ENCODE data around the gene MYLK. TPM values are rescaled to one million over a fixed set of nuclear protein-coding genes. Genes with fewer than 3 reads are reported as not detected.
A peak's percentile ranks its signal among the peaks of the same experiment; 100 is the strongest.

Gene MYLK
- total RNA-seq, 1 experiment from 2014 or later, result 23.0 TPM

DNA sequence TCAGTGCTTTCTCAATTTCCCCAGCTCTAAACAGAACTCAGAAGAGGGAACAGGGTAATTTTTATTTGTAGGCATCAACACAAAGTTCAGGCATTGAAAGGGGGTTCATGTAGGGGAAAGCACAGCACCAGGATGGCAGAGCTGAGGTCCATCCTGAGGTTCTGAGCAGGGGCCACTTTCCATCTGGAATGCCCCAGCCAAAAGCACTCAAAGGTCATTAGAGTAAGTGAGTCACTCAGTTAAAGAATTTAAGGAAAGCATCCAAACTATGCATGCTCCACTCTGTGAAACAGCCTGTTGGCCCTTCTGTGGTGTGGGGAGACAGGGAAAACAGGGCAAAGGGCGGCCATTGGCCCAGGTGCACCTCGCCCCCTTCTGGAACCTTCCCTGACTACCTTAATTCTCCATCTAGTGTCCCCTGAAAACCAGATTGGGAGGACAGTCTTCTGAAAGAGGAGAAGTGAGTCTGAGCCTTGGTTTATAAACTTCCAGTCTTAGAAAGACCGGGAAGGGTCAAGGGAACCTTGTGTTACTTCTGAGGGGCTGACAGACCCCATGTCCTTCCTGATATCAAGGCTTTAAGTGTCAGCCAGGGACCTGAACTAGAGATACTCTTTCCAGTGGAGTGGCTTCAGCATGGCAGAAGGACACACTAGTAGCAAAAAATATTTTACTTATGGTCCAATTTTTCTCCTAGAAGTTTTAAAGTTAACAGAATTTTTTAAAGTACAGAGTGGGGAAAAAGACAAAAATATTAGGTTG lies 133.3 kb downstream of the MYLK start:
- peaks cover 6% of the 10 kb centered on the region for H3K36me3 Mint-ChIP-seq (ENCODE audit: insufficient read depth, unreplicated experiment)
- Histone ChIP-seq H3K36me3 (ENCODE audit: control insufficient read depth, insufficient read depth, low read length) (no peaks in the 10 kb centered on the region; the same call in none of the 2 replicates), H3K27me3 (replicated peaks; ENCODE audit: control insufficient read depth, insufficient read depth, low read length) (no peaks in the 10 kb centered on the region), H3K9me3 (no peaks in the 10 kb centered on the region), H3K4me1 (peaks cover 59% of the 10 kb centered on the region), H3K4me3 (ENCODE audit: low read depth, low read length) (no peak overlapping the region)
- no peaks in the 10 kb centered on the region for H3K27me3 Mint-ChIP-seq (ENCODE audit: insufficient read depth, unreplicated experiment)
- no TSS peak for BruUV-seq (replicated peaks)
- DNase-seq, result peak; percentile 75 to 87
- intact Hi-C loops (cut with micrococcal nuclease; ENCODE audit: unreplicated experiment), result loop anchor here (2.0 kb wide), 1 partner anchor 28 kb away; no protein-coding TSS in a partner anchor
- ChIA-PET POLR2A (no interaction called here), CTCF (interaction anchor here (0.7 kb wide), 1 partner anchor 27 kb away, joined by 4 read pairs; no protein-coding TSS in a partner anchor)
- H3K9me3 Mint-ChIP-seq (ENCODE audit: unreplicated experiment), result peaks cover 9% of the 10 kb centered on the region
- peaks cover 33% of the 10 kb centered on the region for H3K4me1 Mint-ChIP-seq (ENCODE audit: low read depth, unreplicated experiment)
- peak overlapping the region; percentile 34 for H3K4me3 Mint-ChIP-seq (ENCODE audit: unreplicated experiment)
- H3K27ac Mint-ChIP-seq (ENCODE audit: unreplicated experiment), result peak overlapping the region; percentile 94
- TF ChIP-seq CTCF (IDR thresholded peaks at IDR 0.05; ENCODE audit: insufficient read depth in 1 of 2, low read depth in 1 of 2, low read length in 1 of 2, severe bottlenecking in 1 of 2, unreplicated experiment in 1 of 2), result no peak

- no peaks in the 10 kb centered on the region for H3K9me3 ChIP-seq
- ChIA-PET CTCF (no interaction called here), POLR2A (no interaction called here)
- peaks cover 53% of the 10 kb centered on the region for H3K4me1 ChIP-seq
- intact Hi-C loops (cut with micrococcal nuclease; ENCODE audit: unreplicated experiment), result loop anchor here (2.0 kb wide), 1 partner anchor 27 kb away; no protein-coding TSS in a partner anchor
- no peaks in the 10 kb centered on the region; the same call in none of the 2 replicates for H3K36me3 ChIP-seq (ENCODE audit: control insufficient read depth, insufficient read depth, low read length)
- peaks cover 27% of the 10 kb centered on the region for H3K4me1 Mint-ChIP-seq (ENCODE audit: low read depth, unreplicated experiment)
- TSS peak; percentile 92 for BruUV-seq (replicated peaks)
- H3K27me3 Mint-ChIP-seq (ENCODE audit: insufficient read depth, unreplicated experiment), result no peaks in the 10 kb centered on the region
- no peak for DNase-seq
- no peaks in the 10 kb centered on the region for H3K27me3 ChIP-seq (replicated peaks; ENCODE audit: control insufficient read depth, insufficient read depth, low read length)
- peak overlapping the region; percentile 34 for H3K4me3 Mint-ChIP-seq (ENCODE audit: unreplicated experiment)
- peak overlapping the region; percentile 94 for H3K27ac Mint-ChIP-seq (ENCODE audit: unreplicated experiment)
- TF ChIP-seq CTCF (IDR thresholded peaks at IDR 0.05; ENCODE audit: insufficient read depth in 1 of 2, low read depth in 1 of 2, low read length in 1 of 2, severe bottlenecking in 1 of 2, unreplicated experiment in 1 of 2), result no peak
- no peak overlapping the region for H3K4me3 ChIP-seq (ENCODE audit: low read depth, low read length)
- peaks cover 9% of the 10 kb centered on the region for H3K9me3 Mint-ChIP-seq (ENCODE audit: unreplicated experiment)
- peaks cover 6% of the 10 kb centered on the region for H3K36me3 Mint-ChIP-seq (ENCODE audit: insufficient read depth, unreplicated experiment)
Observed at GRCh38 chr3:123750209-123750608, 133.9 kb downstream of the MYLK start.

GRCh38 chr3:123749711-123750110 lies 134.4 kb downstream of the MYLK start:
- Histone ChIP-seq H3K9me3 (no peaks in the 10 kb centered on the region), H3K4me3 (ENCODE audit: low read depth, low read length) (no peak overlapping the region), H3K27me3 (replicated peaks; ENCODE audit: control insufficient read depth, insufficient read depth, low read length) (no peaks in the 10 kb centered on the region), H3K4me1 (peaks cover 50% of the 10 kb centered on the region), H3K36me3 (ENCODE audit: control insufficient read depth, insufficient read depth, low read length) (no peaks in the 10 kb centered on the region; the same call in none of the 2 replicates)
- POLR2A ChIA-PET, result no interaction called here
- Mint-ChIP-seq H3K27me3 (ENCODE audit: insufficient read depth, unreplicated experiment) (no peaks in the 10 kb centered on the region), H3K9me3 (ENCODE audit: unreplicated experiment) (peaks cover 9% of the 10 kb centered on the region), H3K27ac (ENCODE audit: unreplicated experiment) (peak overlapping the region; percentile 94), H3K36me3 (ENCODE audit: insufficient read depth, unreplicated experiment) (peaks cover 6% of the 10 kb centered on the region), H3K4me3 (ENCODE audit: unreplicated experiment) (no peak overlapping the region), H3K4me1 (ENCODE audit: low read depth, unreplicated experiment) (peaks cover 23% of the 10 kb centered on the region)
- BruUV-seq (replicated peaks), result no TSS peak
- CTCF ChIA-PET, result no interaction called here
- DNase-seq, result no peak
- intact Hi-C loops (cut with micrococcal nuclease; ENCODE audit: unreplicated experiment), result loop anchor here (2.0 to 10.0 kb wide), 2 partner anchors 27 to 235 kb away; no protein-coding TSS in a partner anchor
- TF ChIP-seq CTCF (IDR thresholded peaks at IDR 0.05; ENCODE audit: insufficient read depth in 1 of 2, low read depth in 1 of 2, low read length in 1 of 2, severe bottlenecking in 1 of 2, unreplicated experiment in 1 of 2), result no peak

Data from Caco-2 (cell line).